Neuron (in vitro differentiated cells): ENCODE data around the gene WDR76.

Experiments used
- H2AFZ ChIP-seq: one replicate; pipeline ENCODE4 v1.6.1; 2013; ENCODE audit warnings: low read depth, mild to moderate bottlenecking, inconsistent platforms, low read length, moderate library complexity
- H3K27me3 ChIP-seq: one replicate; pipeline ENCODE4 v1.6.1; 2013; ENCODE audit warnings: low read length; ENCODE audit not compliant: insufficient read depth
- H3K36me3 ChIP-seq: one replicate; pipeline ENCODE4 v1.6.1; 2013; ENCODE audit warnings: low read length; ENCODE audit not compliant: insufficient read depth
- H3K4me1 ChIP-seq: one replicate; pipeline ENCODE4 v1.6.1; 2013; ENCODE audit warnings: low read length; ENCODE audit not compliant: insufficient read depth
- H3K4me3 ChIP-seq: 2 replicates; pipeline ENCODE4 v1.5.1; 2013; ENCODE audit warnings: mild to moderate bottlenecking, low read length, moderate library complexity
- H3K9me3 ChIP-seq: one replicate; pipeline ENCODE4 v1.6.1; 2013; ENCODE audit warnings: low read length

WDR76 gene

GRCh38 chr15:43913941-43914340 lies 87.1 kb downstream of the WDR76 start:
- no peaks in the 10 kb centered on the region for H3K27me3 ChIP-seq
- H2AFZ ChIP-seq: no peak overlapping the region
- H3K4me3 ChIP-seq: no peak overlapping the region
- no peaks in the 10 kb centered on the region for H3K4me1 ChIP-seq
- peaks cover 4% of the 10 kb centered on the region for H3K36me3 ChIP-seq
- peaks cover 2% of the 10 kb centered on the region for H3K9me3 ChIP-seq

- H3K9me3 ChIP-seq: peaks cover 2% of the 10 kb centered on the region
- no peak overlapping the region for H2AFZ ChIP-seq
- H3K36me3 ChIP-seq: peaks cover 4% of the 10 kb centered on the region
- no peak overlapping the region for H3K4me3 ChIP-seq
- H3K4me1 ChIP-seq: no peaks in the 10 kb centered on the region
- no peaks in the 10 kb centered on the region for H3K27me3 ChIP-seq
Observed at GRCh38 chr15:43915631-43916325, 89.0 kb downstream of the WDR76 start.

- H3K4me3 ChIP-seq: no peak overlapping the region
- H3K4me1 ChIP-seq: no peaks in the 10 kb centered on the region
- H2AFZ ChIP-seq: no peak overlapping the region
- H3K36me3 ChIP-seq: peaks cover 4% of the 10 kb centered on the region
- H3K27me3 ChIP-seq: no peaks in the 10 kb centered on the region
- H3K9me3 ChIP-seq: peaks cover 2% of the 10 kb centered on the region
Observed at GRCh38 chr15:43916326-43916660, 89.5 kb downstream of the WDR76 start.
